Fibroblast of lung (primary cell): Measurements from ENCODE around the gene PDE10A. TPM values are rescaled to one million over a fixed set of nuclear protein-coding genes. Genes with fewer than 3 reads are reported as not detected.

Source experiments
- DNase-seq, 2 donors: peaks; one replicate each; pipeline versions ENCODE4 v3.0.0 to v3.0.0-alpha.2; 2010; ENCODE audit warnings: low read depth in 2 of 2
- H2AFZ ChIP-seq: 2 replicates; pipeline ENCODE4 v1.5.1; 2012; ENCODE audit warnings: low read length, control low read depth, inconsistent platforms
- H3K27ac ChIP-seq: 2 replicates; pipeline ENCODE4 v1.5.1; 2011; ENCODE audit warnings: low read length, control low read depth; ENCODE audit not compliant: insufficient read depth
- H3K27me3 ChIP-seq: 2 replicates; pipeline ENCODE4 v1.5.1; 2011; ENCODE audit warnings: mild to moderate bottlenecking, low read length; ENCODE audit not compliant: control insufficient read depth, insufficient read depth
- H3K36me3 ChIP-seq: 2 replicates; pipeline ENCODE4 v1.5.1; 2011; ENCODE audit warnings: low read length; ENCODE audit not compliant: control insufficient read depth, insufficient read depth
- H3K4me1 ChIP-seq: 2 replicates; pipeline ENCODE4 v1.5.1; 2011; ENCODE audit warnings: low read length; ENCODE audit not compliant: control insufficient read depth, insufficient read depth; ENCODE audit errors: extremely low read depth
- H3K4me2 ChIP-seq: 2 replicates; pipeline ENCODE4 v1.5.1; 2011; ENCODE audit warnings: low read length, control low read depth; ENCODE audit not compliant: insufficient read depth; ENCODE audit errors: extremely low read depth
- H3K4me3 ChIP-seq, 4 experiments: fragments of 200-600 bp in 1 of 4; sonication (generic) in 1 of 4; replicated peaks in 1 of 4; 2 replicates each; pipeline ENCODE4 v1.5.1; 2011 to 2016; ENCODE audit warnings: low read length in 4 of 4, low read depth in 3 of 4, mild to moderate bottlenecking in 3 of 4, control low read depth in 2 of 4, inconsistent platforms in 1 of 4, mixed read lengths in 1 of 4; ENCODE audit not compliant: insufficient read depth in 1 of 4; ENCODE audit errors: control extremely low read depth in 1 of 4
- H3K79me2 ChIP-seq: 2 replicates; pipeline ENCODE4 v1.5.1; 2012; ENCODE audit warnings: mild to moderate bottlenecking, low read length, inconsistent platforms; ENCODE audit not compliant: control insufficient read depth, insufficient read depth
- H3K9ac ChIP-seq: 2 replicates; pipeline ENCODE4 v1.5.1; 2011; ENCODE audit warnings: mild to moderate bottlenecking, low read length, control low read depth; ENCODE audit not compliant: insufficient read depth
- H3K9me3 ChIP-seq: 2 replicates; pipeline ENCODE4 v1.5.1; 2012; ENCODE audit warnings: low read depth, low read length; ENCODE audit not compliant: control insufficient read depth, insufficient read depth
- H4K20me1 ChIP-seq: 2 replicates; pipeline ENCODE4 v1.5.1; 2011; ENCODE audit warnings: low read length; ENCODE audit not compliant: control insufficient read depth, insufficient read depth; ENCODE audit errors: extremely low read depth
- CTCF ChIP-seq, 2 donors: IDR thresholded peaks in 1 of 2; conservative IDR thresholded peaks in 1 of 2; 1 replicate in 1 of 2; 2 replicates in 1 of 2; pipeline ENCODE4 v1.5.1; 2011 to 2012; ENCODE audit warnings: low read length in 2 of 2, control low read depth in 1 of 2, inconsistent platforms in 1 of 2, low read depth in 1 of 2, mild to moderate bottlenecking in 1 of 2
- EZH2 ChIP-seq: IDR thresholded peaks from 2 replicates; pipeline ENCODE4 v1.5.1; 2012; ENCODE audit warnings: low read length, control low read depth, mild to moderate bottlenecking; ENCODE audit errors: missing control alignments
- polyA plus RNA-seq, 2 donors: library from polyadenylated mRNA; depleted of rRNA in 1 of 2; stranded (reverse) in 1 of 2; unstranded in 1 of 2; fragments of >200 nt; gene quantifications; 2 replicates each; pipeline ENCODE4 v1.2.1, GENCODE V29; 2011 to 2012; ENCODE audit warnings: missing spikeins in 1 of 2
- total RNA-seq: library from RNA; depleted of rRNA; stranded (reverse); fragments of >200 nt; gene quantifications from 2 replicates; pipeline ENCODE4 v1.2.1, GENCODE V29; 2014

PDE10A gene
- total and polyA plus RNA-seq, 2 donors (not counting 1 experiment from before 2014, with no cell fraction given): under 0.01 to 0.19 TPM

- Histone ChIP-seq H3K27ac (no peak overlapping the region), H3K9me3 (no peaks in the 10 kb centered on the region), H4K20me1 (no peaks in the 10 kb centered on the region), H3K9ac (no peak overlapping the region), H3K27me3 (no peaks in the 10 kb centered on the region), H3K79me2 (no peaks in the 10 kb centered on the region), H3K4me2 (no peak overlapping the region), H2AFZ (no peak overlapping the region), H3K4me3 (no peak overlapping the region), H3K4me1 (no peaks in the 10 kb centered on the region), H3K36me3 (no peaks in the 10 kb centered on the region)
- TF ChIP-seq EZH2 (no peak), CTCF (conservative IDR thresholded peaks at IDR 0.05 in 1 of 2, IDR thresholded peaks at IDR 0.05 in 1 of 2; ENCODE audit: low read depth in 1 of 2, low read length in 2 of 2) (no peak)
- DNase-seq: no peak
These were observed 240.8 kb downstream of the PDE10A start for GRCh38 chr6:165422192-165422591.

GRCh38 chr6:165417278-165417865 is 245.7 kb downstream of the PDE10A start:
- TF ChIP-seq EZH2 (no peak), CTCF (conservative IDR thresholded peaks at IDR 0.05 in 1 of 2, IDR thresholded peaks at IDR 0.05 in 1 of 2; ENCODE audit: low read depth in 1 of 2, low read length in 2 of 2) (no peak)
- Histone ChIP-seq H3K36me3 (no peaks in the 10 kb centered on the region), H3K4me2 (no peak overlapping the region), H3K4me1 (no peaks in the 10 kb centered on the region), H3K9me3 (no peaks in the 10 kb centered on the region), H2AFZ (no peak overlapping the region), H3K27ac (no peak overlapping the region), H3K79me2 (no peaks in the 10 kb centered on the region), H3K27me3 (no peaks in the 10 kb centered on the region), H3K4me3 (no peak overlapping the region), H4K20me1 (no peaks in the 10 kb centered on the region), H3K9ac (no peak overlapping the region)
- DNase-seq: no peak

- TF ChIP-seq CTCF (conservative IDR thresholded peaks at IDR 0.05 in 1 of 2, IDR thresholded peaks at IDR 0.05 in 1 of 2; ENCODE audit: low read depth in 1 of 2, low read length in 2 of 2) (no peak), EZH2 (no peak)
- Histone ChIP-seq H2AFZ (no peak overlapping the region), H3K27ac (no peak overlapping the region), H3K4me3 (no peak overlapping the region), H4K20me1 (no peaks in the 10 kb centered on the region), H3K79me2 (no peaks in the 10 kb centered on the region), H3K9ac (no peak overlapping the region), H3K4me2 (no peak overlapping the region), H3K36me3 (no peaks in the 10 kb centered on the region), H3K4me1 (no peaks in the 10 kb centered on the region), H3K9me3 (no peaks in the 10 kb centered on the region), H3K27me3 (no peaks in the 10 kb centered on the region)
- DNase-seq: no peak
These were observed 258.3 kb downstream of the PDE10A start for GRCh38 chr6:165404697-165405096.
